ENCODE data around the gene PTPRF.

PTPRF gene

DNA sequence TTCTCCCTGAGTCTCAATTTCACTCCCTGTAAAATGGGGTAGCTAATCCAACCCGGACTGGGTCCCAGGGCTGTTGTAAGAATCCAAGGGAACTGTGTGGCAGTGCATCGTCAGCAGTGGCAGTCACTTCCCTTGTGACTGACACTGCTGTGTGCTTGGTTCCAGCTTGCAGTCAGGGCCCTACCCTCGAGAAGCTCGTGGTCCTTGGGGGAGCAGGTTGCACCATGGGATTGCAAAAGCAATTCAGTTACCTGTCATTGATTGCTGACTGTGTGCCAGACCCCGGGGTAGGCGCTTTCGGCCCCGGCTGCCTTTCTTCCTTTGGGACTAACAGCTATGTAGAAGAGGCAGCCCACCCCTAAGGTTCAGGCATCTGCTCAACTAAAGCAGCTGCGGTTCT is 2.9 kb downstream of the PTPRF start:
- H3K4me3 ChIP-seq (ENCODE audit: low read length): no peak overlapping the region
- no peak overlapping the region for H3K9ac ChIP-seq (ENCODE audit: low read length)
- no peaks in the 10 kb centered on the region for H4K20me1 ChIP-seq (ENCODE audit: insufficient read depth, low read length)
- 0 out of 2 replicates have a peak, but pooled peaks cover 3% of the 10 kb centered on the region for H3K4me1 ChIP-seq (ENCODE audit: low read length)
- no peaks in the 10 kb centered on the region for H3K9me3 ChIP-seq (ENCODE audit: insufficient read depth, low read length)
- H3K36me3 ChIP-seq (replicated peaks; ENCODE audit: low read depth, low read length): no peaks in the 10 kb centered on the region
- H3K4me2 ChIP-seq (ENCODE audit: low read length): no peak overlapping the region
- peaks cover 19% of the 10 kb centered on the region for H3K27me3 ChIP-seq (ENCODE audit: low read depth, low read length)
- no peak overlapping the region for H3K27ac ChIP-seq (ENCODE audit: low read length)
- H2AFZ ChIP-seq (ENCODE audit: low read depth, low read length): no peak overlapping the region
- TF ChIP-seq, protein P1, sequence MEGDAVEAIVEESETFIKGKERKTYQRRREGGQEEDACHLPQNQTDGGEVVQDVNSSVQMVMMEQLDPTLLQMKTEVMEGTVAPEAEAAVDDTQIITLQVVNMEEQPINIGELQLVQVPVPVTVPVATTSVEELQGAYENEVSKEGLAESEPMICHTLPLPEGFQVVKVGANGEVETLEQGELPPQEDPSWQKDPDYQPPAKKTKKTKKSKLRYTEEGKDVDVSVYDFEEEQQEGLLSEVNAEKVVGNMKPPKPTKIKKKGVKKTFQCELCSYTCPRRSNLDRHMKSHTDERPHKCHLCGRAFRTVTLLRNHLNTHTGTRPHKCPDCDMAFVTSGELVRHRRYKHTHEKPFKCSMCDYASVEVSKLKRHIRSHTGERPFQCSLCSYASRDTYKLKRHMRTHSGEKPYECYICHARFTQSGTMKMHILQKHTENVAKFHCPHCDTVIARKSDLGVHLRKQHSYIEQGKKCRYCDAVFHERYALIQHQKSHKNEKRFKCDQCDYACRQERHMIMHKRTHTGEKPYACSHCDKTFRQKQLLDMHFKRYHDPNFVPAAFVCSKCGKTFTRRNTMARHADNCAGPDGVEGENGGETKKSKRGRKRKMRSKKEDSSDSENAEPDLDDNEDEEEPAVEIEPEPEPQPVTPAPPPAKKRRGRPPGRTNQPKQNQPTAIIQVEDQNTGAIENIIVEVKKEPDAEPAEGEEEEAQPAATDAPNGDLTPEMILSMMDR (IDR thresholded peaks at IDR 0.05; ENCODE audit: low read depth, low read length): no peak
- TF ChIP-seq EZH2phosphoT487 (IDR thresholded peaks at IDR 0.05; ENCODE audit: low read depth): no peak
- no peaks in the 10 kb centered on the region for H3K79me2 ChIP-seq (ENCODE audit: low read length)

DNA sequence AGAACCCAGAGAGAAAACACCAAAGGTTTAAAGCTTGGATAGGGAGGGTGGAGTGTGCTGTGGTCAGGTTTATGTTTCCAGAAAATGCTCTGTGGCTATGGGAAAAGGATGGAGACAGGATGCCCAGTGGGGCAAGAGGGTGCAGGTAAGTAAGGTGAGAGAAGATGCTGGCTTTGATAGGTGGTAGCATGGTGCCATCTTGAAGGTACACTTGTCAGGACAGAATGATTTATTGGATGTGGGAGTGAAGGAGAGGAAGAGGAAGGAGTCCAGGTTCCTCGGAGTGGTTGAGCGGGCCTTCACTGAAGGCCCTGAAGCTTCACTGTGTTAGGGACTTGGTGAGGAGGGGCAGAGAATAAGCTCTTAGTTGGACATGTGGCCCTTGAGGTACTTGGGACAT is 3.6 kb downstream of the PTPRF start:
- Histone ChIP-seq H3K27ac (ENCODE audit: low read length) (no peak overlapping the region), H3K9me3 (ENCODE audit: insufficient read depth, low read length) (no peaks in the 10 kb centered on the region), H3K27me3 (ENCODE audit: low read depth, low read length) (peaks cover 19% of the 10 kb centered on the region), H3K79me2 (ENCODE audit: low read length) (no peaks in the 10 kb centered on the region), H3K4me2 (ENCODE audit: low read length) (no peak overlapping the region), H2AFZ (ENCODE audit: low read depth, low read length) (no peak overlapping the region), H4K20me1 (ENCODE audit: insufficient read depth, low read length) (no peaks in the 10 kb centered on the region), H3K4me3 (ENCODE audit: low read length) (no peak overlapping the region), H3K9ac (ENCODE audit: low read length) (no peak overlapping the region), H3K36me3 (replicated peaks; ENCODE audit: low read depth, low read length) (no peaks in the 10 kb centered on the region), H3K4me1 (ENCODE audit: low read length) (0 out of 2 replicates have a peak, but pooled peaks cover 3% of the 10 kb centered on the region)
- TF ChIP-seq, protein P1 (IDR thresholded peaks at IDR 0.05; ENCODE audit: low read depth, low read length): no peak
- no peak for TF ChIP-seq EZH2phosphoT487 (IDR thresholded peaks at IDR 0.05; ENCODE audit: low read depth)

DNA sequence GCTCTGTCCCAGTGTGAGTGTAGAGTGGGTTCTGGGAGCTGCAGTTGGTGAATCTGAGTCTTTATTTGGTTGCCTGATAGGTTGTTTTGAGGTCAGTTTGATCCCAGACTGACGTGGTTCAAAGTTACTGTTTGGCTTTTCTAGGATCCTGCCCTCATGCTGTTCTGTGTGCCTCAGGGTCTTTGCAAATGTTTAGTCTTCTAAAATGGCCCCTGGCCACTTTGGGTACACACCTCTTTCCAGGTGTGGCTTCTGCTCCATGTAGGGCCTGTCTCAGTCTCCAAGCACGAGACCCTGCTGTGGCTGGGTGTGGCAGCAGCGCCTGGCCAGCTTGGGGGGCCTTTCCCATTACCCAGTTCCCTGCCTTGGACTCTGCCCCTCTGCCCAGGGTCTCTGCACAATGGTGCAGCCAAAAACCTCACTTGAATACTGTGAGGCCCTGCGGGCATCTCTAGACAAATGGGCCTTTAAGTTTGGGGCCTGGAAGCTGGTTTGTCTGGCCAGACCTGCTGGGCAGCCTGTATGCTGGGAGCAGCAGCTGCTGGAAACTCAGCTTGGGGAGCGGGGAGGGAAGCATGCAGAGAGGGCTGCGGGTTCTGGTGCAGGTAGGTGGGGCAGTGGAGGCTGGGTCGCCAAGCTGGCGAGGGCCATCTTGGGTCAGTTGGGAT is 5.6 kb downstream of the PTPRF start:
- no peak overlapping the region for H3K4me3 ChIP-seq (ENCODE audit: low read length)
- no peak for TF ChIP-seq EZH2phosphoT487 (IDR thresholded peaks at IDR 0.05; ENCODE audit: low read depth)
- TF ChIP-seq, protein P1 (IDR thresholded peaks at IDR 0.05; ENCODE audit: low read depth, low read length): no peak
- no peaks in the 10 kb centered on the region for H3K4me1 ChIP-seq (ENCODE audit: low read length)
- H4K20me1 ChIP-seq (ENCODE audit: insufficient read depth, low read length): no peaks in the 10 kb centered on the region
- H3K27me3 ChIP-seq (ENCODE audit: low read depth, low read length): peaks cover 10% of the 10 kb centered on the region
- no peaks in the 10 kb centered on the region for H3K9me3 ChIP-seq (ENCODE audit: insufficient read depth, low read length)
- no peak overlapping the region for H3K4me2 ChIP-seq (ENCODE audit: low read length)
- no peaks in the 10 kb centered on the region for H3K79me2 ChIP-seq (ENCODE audit: low read length)
- H3K36me3 ChIP-seq (replicated peaks; ENCODE audit: low read depth, low read length): no peaks in the 10 kb centered on the region
- no peak overlapping the region for H3K9ac ChIP-seq (ENCODE audit: low read length)
- H3K27ac ChIP-seq (ENCODE audit: low read length): no peak overlapping the region
- H2AFZ ChIP-seq (ENCODE audit: low read depth, low read length): no peak overlapping the region

DNA sequence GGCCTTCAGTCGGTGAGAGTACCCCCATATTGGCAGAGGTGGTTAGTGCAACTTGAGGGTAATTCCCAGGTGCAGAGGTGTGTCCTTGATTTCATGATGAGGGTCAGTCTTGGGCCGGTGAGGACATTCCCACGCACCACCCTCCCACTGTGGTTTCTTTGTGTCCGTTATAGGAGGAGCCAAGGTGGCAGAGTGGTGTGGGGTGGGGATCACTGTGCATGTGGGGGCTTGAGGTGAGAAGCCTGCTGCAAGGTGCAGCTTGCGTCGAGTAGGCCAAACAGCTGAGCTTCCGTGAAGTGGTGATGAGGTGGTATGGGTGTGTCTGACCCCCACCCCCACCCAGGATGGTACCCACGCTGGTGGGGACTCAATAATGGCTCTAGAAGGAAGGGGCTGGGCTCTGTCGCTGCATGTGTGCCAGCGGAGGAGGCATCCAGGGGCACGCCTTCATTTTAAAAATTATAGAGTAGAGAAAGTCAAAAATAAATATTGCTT is 6.2 kb downstream of the PTPRF start:
- H4K20me1 ChIP-seq (ENCODE audit: insufficient read depth, low read length): no peaks in the 10 kb centered on the region
- no peak overlapping the region for H3K4me2 ChIP-seq (ENCODE audit: low read length)
- H3K9ac ChIP-seq (ENCODE audit: low read length): no peak overlapping the region
- H3K4me3 ChIP-seq (ENCODE audit: low read length): no peak overlapping the region
- no peaks in the 10 kb centered on the region for H3K79me2 ChIP-seq (ENCODE audit: low read length)
- no peak for TF ChIP-seq EZH2phosphoT487 (IDR thresholded peaks at IDR 0.05; ENCODE audit: low read depth)
- no peaks in the 10 kb centered on the region for H3K9me3 ChIP-seq (ENCODE audit: insufficient read depth, low read length)
- no peaks in the 10 kb centered on the region for H3K36me3 ChIP-seq (replicated peaks; ENCODE audit: low read depth, low read length)
- peaks cover 6% of the 10 kb centered on the region for H3K27me3 ChIP-seq (ENCODE audit: low read depth, low read length)
- H2AFZ ChIP-seq (ENCODE audit: low read depth, low read length): no peak overlapping the region
- no peak overlapping the region for H3K27ac ChIP-seq (ENCODE audit: low read length)
- no peaks in the 10 kb centered on the region for H3K4me1 ChIP-seq (ENCODE audit: low read length)

Measured in OCI-LY3 (cell line).